Ramos (cell line): ENCODE measurements around the gene PAPPA2.
"Not testable (repeated sequence)": the region's sequence is repeated elsewhere in the genome, so short reads cannot be mapped to it uniquely, and the experiment has no call there.

Source experiments
- in situ Hi-C: fragments of 300-500 bp; cut with MboI; formaldehyde crosslinking; loops from one replicate; pipeline ENCODE4 v1.14.3; 2022; ENCODE audit warnings: low sequenced_read_pairs; ENCODE audit not compliant: unreplicated experiment

Gene PAPPA2

DNA sequence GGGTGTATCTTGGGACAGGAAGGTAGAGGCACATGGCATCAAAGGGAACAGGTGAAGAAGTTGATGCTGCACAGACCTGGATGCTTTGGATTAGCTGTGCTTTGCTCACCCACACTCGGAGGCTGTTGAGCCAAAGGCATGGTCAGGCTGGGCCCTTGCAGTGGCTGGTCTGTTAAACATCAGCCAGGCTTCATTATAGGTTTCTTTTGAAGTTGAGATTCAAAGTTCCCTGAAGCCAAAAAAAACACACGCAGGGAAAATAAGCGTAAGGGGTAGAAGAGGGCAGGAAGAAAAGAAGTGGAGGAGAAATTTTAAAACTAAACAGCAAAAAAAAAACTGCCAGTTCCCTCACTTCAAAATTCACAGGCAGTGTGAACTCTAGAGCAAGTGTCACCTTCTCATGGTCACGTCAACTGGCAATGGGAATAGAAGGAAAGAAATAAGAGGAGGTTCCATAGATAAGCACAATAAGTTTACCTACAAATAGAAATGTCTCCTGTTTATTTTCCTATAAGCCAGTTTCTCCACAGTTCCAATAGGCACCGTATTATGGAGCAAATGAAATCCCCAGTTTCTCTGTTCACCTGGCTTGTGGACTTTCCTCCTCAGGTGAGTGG lies 139.5 kb downstream of the PAPPA2 start:
- in situ Hi-C loops = no loop called here

DNA sequence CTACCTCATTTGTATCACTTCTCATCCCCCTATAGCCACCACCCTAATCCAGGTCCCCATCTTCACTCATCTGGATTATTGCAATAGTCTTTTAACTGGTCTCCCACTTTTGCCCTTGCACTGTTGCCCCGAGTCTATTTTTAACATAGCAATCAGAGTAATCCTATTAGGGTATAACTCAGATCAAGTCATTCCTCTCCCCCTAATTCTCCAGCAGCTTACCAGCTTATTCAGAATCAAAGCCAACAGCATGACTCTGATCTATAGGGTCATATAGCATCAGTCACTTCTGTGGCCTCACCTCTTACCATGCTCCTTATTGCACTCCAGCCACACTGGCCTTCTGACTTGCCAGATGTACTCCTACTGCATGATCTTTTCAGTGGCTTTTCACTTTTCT lies 140.7 kb downstream of the PAPPA2 start:
- in situ Hi-C loops = no loop called here

DNA sequence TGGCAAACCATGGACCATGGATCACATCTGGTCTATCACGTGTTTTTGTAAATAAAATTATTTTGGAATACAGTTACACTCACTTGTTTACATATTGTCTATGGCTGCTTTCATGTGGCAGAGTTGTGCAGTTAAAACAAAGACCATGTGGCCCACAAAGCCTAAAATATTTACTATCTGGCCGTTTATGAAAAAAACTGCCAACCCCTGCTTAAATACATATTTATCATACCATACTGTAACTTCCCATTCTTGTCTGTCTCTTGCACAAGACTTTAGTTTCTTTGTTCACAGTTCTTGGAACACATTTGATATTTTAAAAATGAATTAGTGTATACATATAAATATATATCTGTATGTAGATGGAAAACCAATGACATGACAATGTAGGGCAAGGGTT lies 141.5 kb downstream of the PAPPA2 start:
- in situ Hi-C loops = no loop called here

DNA sequence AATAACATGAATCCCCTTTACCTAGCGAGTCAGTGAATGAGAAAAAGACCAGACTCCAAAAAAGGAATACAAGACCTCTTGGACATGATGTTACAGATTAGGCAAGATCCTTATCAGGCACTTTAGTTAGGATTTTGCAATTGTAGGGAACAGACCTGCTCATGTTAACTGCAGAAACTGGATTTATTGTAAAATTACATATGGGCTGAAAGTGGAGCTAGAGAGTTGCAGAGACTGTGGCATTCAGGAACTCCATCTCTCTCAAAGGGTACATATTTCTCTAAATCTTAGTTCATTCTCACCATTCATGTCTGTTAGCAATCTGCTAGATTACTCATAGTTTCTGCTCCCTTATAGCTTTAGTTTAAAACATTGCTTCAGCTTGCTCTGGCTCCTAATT lies 142.2 kb downstream of the PAPPA2 start:
- in situ Hi-C loops = no loop called here

DNA sequence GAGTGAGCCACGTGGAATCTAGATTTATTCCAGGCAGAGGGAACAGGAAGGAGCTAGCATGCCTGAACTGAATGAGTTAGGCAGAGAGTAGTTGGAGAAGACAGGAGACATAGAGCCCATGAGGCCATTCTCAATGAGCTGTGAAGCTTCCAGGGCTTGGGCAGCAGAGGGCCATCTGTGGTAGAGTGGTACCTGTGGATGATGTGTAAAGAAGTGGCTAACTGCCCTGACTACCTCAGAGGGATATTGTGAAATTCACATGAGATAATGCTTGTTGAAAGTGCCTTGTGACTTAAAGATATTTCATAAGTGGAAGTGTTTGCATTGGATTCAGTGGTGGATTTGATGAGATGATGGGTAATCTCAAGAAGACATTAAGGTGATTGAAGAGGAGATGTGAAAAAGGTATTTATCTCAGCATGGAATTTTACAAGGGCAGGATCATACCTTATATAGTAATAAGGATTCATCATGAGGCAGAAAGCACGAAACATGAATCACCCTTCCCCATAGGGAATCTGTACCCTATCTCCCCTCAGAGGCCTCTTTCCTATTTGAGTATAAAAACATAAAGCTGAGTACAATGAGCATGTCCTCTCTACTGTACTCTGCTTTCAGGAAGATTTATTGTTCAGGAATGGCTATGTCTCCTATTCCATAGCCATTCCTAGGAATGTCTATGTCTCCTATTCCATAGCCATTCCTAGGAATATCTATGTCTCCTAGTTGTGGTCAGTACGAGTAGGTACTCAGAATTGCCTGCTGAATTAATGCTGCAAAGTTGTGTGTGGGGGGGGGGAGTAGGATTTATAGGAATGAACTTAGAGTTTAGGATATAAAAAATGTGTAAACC lies 146.8 kb downstream of the PAPPA2 start:
- in situ Hi-C loops = no loop called here

DNA sequence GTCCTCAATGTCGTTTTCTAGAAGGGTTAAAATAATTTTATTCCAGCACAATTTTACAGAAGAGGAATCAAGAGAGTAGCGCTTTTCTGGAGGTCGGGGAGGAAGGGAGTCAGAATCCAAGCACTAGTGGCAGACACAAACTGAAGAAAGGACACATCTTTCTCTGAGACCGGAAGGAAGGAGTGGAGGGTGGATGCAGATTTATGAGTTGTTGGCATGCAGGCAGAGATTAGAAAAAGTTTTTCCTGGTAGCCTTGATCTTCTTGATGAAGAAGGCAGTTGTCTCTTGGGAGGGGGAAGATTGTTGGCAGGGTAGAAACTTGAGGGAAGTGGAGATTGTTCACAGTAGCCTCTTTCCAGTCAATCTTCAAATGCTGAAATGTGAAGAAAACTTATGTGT lies 149.8 kb downstream of the PAPPA2 start:
- in situ Hi-C loops = no loop called here

DNA sequence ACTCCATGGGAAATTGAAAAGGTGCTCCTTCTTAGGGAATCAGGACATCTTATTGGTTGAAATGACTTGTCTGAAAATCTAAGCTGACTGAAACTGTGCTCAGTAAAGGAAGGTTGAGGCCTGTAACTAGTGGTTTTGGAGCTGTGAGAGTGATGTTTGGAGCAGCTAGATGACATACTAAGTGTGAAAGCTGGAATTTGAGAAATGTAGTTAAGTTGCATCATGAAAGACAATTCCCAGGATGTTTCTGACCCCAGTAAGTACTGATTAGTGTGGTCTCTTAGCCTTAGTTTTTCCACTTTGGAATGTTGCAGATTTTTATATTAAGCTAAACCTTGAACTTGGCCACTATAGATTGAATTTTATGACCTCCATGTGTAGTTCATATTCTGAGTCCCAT lies 154.9 kb downstream of the PAPPA2 start:
- in situ Hi-C loops = no loop called here

DNA sequence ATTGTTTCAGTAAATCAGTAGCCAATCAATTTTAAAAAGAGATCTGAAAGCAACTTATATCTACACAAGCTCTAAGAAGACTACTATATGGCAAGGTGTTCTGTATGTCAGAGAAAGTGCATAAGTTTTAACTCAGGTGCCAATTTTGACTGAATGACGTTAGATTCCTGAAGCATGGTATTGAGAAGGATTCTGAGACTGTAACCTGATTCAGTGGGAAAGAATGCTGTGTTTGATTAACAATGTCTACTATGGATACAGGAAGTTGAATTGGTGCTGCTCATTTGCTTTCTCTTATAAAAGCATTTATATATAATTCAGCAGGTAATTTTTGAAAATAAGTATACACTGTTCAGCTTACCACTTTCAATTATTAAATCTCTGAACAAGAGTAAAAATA lies 156.3 kb downstream of the PAPPA2 start:
- in situ Hi-C loops = no loop called here

DNA sequence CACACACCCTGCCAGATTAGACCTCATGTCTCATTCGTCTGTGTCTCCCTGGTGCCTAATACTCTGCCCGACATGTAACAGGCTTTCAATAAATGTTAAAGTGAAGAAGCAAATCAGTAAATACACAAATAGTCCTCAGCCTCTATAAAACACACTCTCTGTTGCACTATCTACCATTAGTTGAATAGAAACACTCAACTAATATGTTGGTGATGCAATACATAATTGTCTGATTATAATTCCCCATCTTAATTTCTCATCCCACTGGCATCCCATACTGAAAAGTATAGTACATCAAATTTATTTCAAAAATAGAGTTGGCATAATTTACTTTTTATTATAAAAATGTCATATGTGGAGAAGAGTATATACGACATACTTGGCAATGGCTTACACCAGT lies 162.4 kb downstream of the PAPPA2 start:
- in situ Hi-C loops = no loop called here

DNA sequence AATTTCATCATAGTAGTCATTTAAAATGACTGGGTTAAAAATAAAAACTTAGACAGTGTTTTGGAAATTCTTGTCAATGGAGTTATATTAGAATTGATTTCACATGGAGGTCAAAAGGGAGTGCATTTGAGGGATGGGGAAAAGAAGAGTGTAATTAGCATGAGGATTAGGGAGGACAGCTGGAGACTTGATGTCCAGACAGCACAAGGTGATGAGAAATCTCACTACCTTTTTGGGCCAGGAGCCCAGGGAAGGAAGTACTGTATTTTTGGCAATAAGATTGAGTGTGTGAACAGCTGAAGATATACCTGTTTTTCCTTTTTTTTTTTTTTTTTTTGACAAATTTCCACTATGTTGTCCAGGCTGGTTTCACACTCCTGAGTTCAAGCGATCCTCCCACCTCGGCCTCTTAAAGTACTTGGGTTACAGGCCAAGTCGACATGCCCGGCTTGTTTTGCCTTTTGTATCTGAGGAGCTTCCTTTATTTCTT lies 163.6 kb downstream of the PAPPA2 start:
- in situ Hi-C loops = no loop called here

DNA sequence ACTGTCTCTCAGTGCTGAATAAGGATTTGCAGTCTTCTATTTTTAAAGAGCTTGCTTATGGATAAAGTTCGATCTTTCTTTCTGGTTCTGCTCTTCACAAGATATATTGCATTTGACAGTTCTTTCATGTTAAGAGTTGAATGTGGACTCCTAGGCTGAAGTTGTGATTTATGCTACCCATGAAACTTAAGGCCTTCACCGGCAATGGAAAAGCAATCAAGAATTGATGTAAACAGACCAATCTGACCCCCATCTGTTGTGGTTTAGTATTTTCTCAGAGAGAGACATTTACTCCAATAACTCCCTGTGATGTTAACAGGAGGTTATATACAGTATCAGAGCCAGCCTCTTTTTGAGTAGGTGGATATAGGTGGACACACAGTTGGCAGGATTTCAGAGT lies 165.8 kb downstream of the PAPPA2 start:
- in situ Hi-C loops = no loop called here

DNA sequence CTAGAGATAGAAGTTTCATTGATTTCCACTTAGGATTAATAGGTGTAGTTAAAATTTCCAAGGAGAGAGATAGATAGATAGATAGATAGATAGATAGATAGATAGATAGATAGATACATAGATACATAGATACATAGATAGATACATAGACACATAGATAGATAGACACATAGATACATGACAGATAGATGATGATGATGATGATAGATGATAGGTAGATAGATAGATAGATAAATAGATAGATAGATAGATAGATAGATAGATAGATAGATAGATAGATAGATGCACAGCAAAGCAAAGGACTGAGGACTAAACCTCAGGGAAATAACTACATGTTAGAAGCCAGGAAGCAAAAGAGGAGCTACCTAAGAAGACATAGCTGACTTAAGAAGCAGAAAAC lies 171.8 kb downstream of the PAPPA2 start:
- in situ Hi-C loops = not testable (repeated sequence)

DNA sequence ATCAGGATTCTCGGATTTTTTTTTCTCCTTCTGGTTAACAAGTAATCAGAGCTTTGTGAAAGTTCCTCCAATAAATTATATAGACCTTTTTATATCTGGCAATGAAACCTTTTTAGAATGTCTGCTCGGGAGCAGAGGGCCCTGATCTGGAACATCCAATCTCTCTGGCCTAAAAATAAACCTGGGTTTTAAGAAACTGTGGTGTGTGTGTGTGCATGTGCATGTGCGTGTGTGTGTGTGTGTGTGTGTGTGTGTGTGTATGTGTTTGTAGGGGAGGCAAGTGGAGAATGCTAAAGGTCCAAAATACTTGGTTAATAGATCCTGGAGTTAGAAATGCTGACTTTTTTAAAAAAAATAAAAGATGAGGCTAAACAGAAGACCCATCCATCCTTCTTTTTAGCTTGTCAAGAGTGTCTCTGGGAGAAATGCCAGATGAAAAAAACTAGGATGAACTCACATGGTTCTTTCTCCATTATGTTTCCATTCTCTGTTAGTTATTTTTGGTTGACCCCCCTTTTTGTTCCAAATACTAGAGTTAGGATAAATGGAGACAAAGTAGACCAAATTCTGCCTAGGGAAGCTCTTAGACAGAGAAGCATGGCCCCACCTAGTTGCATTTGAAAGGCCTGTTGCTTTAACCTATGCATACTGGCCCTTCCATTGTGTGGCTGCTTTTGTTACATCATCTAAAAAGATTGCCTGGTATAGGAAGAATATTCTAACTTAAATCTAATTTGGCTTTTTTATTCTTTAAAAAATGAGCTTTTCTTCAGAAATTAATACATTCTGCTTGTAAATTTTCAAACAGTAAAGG lies 175.9 kb downstream of the PAPPA2 start:
- in situ Hi-C loops = no loop called here

DNA sequence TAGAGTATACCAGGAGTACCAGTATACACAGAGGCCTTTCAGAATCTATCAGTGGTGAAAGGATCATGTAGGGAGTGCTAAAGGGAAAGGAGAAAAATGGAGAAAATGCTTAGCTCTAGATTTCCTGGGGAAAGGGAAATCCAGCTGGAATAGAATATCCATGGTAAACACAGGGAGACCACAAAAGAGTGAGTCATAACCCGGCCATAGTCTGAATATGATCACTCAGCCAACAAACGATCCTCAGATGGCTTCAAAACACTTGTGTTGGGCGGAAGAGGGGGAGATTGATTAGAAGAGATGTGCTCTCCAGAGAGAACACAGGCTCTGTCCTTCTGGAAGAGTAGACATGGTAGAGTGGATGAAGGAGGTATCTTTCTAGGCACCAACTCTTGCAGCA lies 180.6 kb downstream of the PAPPA2 start:
- in situ Hi-C loops = no loop called here

DNA sequence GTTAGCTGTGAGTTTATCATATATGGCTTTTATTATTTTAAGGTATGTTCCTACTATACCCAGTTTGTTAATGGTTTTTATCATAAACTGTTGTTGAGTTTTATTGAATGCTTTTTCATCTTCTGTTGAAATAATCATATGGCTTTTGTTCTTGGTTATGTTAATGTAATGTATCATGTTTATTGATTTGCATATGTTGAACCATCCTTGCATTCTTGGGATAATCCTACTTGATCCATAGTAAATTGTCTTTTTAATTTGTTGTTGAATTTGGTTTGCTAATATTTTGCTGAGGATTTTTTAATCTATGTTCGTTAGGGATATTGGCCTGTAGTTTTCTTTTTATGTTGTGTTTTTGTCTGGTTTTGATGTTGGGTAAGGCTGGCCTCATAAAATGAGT lies 185.6 kb downstream of the PAPPA2 start:
- in situ Hi-C loops = no loop called here

DNA sequence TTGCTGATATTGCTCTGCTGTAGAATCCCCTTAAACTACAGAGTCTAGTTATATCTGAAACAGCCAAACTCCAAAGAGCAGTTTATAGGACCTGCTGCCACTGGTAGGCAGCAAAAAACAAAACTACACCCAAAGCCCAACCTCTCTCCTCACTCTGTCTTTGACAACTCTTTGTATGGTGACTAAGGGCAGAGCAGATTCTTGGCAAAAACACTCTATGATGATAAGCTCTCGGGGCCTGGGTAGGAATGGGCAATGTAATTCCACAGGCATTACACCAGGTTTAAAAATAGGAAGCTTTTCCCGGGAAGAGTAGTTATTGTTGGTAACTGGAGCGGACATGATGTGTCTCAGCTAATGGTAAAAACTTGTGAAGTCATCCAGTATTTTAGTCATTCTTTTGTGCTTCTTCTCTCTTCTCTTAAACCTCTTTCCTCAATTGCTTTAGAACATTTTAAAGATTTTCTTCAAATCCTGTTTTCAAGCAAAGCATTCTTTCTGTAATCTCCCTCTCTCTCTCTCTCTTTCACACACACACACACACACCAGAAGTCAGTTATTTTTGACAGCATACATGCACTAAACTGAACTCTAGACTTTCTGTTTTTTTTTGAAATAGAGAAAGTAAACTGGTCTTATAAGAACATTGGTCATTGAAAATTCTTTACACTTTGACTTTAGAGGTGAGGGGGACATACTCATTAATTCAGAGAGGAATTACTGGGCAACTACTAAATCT lies 193.5 kb downstream of the PAPPA2 start:
- in situ Hi-C loops = no loop called here

DNA sequence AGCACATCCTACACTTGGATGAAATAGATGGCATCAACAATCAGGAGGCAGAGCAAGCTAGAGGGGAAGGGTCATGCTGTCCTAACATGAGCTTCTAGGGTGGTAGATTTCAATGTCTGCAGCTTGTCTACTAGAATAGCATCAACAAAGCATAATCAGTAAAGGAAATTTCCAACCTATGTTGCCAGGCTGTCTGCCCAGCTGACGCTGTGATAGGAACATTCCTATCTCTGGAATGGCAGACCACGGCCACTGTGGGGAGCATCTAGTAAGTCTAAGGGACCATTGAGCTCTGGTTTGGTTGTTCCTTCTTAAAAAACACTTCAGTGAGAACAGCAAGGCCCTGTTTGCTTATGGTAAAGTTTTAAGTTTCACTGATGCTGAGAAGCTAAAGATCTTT lies 206.8 kb downstream of the PAPPA2 start:
- in situ Hi-C loops = no loop called here

DNA sequence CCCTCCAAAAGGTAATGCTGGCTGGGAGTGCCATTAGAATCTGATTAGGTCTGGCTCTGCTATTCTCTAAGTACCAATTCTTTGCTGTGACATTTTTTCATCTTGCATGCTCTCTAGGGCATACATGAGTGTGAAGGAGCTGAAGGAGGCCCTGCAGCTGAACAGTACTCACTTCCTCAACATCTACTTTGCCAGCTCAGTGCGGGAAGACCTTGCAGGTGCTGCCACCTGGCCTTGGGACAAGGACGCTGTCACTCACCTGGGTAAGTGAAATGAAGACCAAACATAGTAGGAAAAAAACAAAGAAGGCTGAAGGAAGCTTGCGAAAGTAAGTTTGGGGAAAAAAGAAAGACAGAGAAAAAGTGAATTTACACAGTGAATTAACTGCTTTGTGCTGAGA lies 207.9 kb downstream of the PAPPA2 start:
- in situ Hi-C loops = no loop called here

DNA sequence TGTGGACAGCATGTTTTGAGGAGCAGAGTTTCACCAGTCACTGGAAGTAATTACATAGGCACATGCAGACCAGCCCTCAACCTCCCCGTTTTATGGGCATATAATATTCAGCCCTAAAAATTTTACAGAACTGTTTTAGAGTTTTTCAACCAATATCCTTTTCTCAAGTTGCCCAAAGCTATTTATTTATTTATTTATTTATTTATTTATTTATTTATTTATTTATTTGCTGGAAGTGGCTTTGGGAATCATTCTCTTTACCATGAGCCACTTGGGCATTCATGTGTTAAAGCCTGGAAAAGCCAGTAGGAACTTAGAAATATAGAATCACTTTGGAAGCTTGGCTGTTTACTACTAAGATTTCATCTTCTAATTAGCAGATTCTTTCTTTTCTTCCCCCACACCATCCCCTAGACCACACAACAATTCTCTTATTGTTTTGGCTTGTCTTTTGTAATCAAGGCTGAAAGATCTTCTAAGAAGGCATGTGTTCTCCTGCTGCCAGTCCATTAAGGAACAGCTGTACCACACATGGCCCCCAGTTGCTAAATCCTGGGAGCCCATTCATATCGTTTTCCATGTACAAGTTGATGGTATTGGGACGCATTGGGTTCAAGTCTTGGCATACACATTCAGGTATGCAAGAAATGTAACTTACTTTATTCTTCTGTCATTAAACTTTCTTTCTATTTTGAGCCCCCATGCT lies 220.0 kb downstream of the PAPPA2 start:
- in situ Hi-C loops = no loop called here
